Lower leg skin (tissue), 3 donors: Measurements from ENCODE around the gene CDC42BPG.

ENCODE experiments used
- CTCF ChIP-seq, 3 donors: fragments of 450-650 bp; IDR thresholded peaks; one replicate each; pipeline ENCODE4 v1.5.1; 2016; ENCODE audit warnings: antibody characterized with exemption in 3 of 3, mild to moderate bottlenecking in 3 of 3, moderate library complexity in 2 of 3
- POLR2A ChIP-seq, 2 donors: fragments of 450-650 bp; IDR thresholded peaks; one replicate each; pipeline ENCODE4 v1.6.1; 2016 to 2017; ENCODE audit warnings: antibody characterized with exemption in 2 of 2, mild to moderate bottlenecking in 1 of 2, moderate library complexity in 1 of 2

GRCh38 chr11:64887234-64887756, 42.8 kb upstream of the CDC42BPG start:
- TF ChIP-seq CTCF (IDR thresholded peaks at IDR 0.05) (no peak), POLR2A (IDR thresholded peaks at IDR 0.05) (no peak)
